NOMO-1 (cell line): Measurements from ENCODE around the gene CAMKMT.

ENCODE experiments used
- DNase-seq, 2 experiments: peaks; one replicate each; lab custom pipeline; 2025; ENCODE audit not compliant: unreplicated experiment in 2 of 2; lab: John Stamatoyannopoulos, UW

Gene CAMKMT

DNA sequence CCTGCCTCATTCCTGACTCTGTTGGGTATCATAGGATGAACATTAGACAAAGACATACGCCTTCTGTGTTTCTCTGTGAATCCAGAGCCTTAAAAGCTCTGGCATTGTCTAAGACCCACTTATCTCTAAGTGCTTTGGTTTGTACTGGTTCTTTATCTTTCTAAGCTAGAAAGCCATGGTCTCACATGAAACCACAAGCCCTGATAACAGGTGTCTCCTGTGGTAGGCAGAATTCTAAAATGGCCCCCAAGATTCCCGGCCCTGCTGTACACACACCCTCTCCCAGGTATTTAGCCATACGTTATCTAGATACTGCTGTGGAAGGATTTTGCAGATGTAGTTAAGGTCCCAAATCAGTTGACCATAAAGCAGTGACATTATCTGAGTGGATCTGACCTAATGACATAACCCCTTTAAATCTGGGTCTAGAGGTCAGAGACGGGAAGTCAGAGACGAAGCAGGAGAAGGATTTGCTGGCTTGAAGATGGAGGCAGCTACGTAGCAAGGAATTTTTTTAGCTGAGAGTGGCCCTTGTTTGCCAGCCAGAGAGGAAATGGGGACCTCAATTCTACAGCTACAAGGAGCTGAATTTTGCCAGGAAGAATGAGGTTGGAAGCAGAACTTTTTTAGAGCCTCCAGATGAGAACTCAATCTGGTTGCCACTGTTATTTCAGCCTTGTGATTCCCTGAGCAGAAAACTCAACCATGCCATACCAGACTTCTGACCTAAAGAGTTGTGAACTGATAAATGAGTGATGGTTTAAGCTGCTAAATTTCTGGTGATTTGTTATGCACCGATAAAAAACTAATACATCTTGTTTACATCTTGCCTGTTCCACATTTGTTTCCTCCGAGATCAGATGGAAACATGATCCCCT, 186.7 kb downstream of the CAMKMT start:
- DNase-seq: no peak

DNA sequence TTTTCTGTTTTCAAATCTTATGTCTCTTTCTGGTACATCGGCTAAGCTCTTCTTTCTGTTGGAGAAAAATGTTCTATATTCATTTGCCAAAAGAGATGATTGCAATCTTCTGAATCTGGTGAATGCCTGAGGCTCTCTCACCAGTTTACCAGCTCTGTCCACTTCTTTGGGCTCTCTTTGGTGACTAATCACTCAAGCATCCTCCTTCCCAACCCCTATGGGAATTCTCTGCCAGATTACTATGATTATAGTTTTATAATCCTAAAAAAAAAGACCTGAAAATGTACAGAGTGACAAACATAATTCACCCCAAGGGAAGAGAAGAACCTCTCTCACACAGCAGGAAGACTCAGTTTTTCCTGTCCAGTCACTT, 187.3 kb downstream of the CAMKMT start:
- no peak for DNase-seq

DNA sequence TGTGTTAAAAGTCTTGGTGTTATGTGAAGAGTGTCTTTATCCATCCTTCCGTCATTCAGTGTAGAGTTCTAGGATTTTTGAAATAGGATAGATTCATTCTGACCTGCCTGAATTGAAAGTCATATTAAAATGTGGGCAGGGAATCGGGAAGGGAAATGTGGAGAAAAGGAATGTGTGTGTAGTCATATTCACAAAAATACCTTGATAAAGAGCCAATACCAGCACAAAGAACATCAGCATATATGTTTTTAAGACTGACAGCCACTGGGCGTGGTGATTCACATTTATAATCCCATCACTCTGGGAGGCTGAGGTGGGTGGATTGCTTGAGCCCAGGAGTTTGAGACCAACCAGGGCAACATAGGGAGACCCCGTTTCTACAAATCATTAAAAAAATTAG, 188.1 kb downstream of the CAMKMT start:
- DNase-seq: no peak

DNA sequence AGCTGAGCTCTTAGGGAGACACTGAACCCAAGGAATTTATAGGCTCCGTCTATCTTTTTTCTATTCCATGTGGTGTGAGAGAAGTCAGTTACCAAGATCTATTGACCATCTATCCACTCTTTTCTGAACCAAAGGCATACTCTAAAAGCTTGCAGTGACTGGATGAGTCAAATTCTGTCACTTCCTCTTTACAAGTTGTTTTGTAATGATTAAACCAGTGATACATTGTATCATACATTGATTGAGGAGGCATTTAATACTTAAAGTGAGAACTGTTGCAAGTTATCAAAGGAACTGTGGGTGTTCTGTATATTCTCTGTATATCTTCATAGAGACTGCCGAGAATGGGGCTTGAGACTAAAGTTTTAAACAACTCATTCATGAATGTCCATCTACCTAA, 188.8 kb downstream of the CAMKMT start:
- peak in 1 of 2 experiments; percentile 60 for DNase-seq

DNA sequence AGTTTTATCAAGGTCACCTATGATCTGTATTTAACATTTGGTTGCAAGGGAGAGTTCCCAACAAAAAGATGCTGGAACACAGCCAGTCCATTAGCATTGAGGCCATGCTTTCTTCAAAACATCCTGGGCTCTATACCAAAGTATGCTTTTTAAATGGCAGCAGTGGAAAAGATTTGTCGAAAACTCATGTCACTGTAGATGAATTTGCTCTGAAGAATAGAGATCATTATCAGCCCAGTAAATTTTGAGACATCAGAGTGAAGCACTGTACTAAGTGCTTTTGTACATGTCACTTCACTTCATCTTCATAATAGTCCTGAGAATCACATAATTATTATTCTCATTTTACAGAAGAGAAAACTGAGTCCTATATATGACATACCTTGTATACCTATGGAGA, 189.8 kb downstream of the CAMKMT start:
- DNase-seq: no peak

- no peak for DNase-seq
Observed at GRCh38 chr2:44553456-44553855, 191.7 kb downstream of the CAMKMT start.

DNA sequence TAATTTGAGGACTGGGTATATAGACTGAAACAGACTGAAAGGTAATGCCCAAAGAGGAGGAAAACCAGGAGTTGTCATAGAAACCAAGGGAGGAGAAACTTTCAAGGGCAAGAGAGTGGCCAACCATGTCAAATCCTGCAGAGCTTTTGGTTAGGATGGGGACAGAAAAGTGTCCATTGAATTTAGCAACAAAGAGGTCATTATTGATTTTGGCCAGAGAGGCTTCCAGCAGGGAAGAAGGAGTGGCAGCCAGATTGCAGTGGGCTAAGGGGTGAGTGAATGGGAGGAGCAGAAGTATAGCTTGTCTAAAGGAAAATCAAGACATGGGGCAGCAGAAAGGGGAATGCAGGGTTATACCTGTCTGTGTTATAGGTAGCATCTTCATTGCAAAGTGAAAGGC, 194.0 kb downstream of the CAMKMT start:
- no peak for DNase-seq

DNA sequence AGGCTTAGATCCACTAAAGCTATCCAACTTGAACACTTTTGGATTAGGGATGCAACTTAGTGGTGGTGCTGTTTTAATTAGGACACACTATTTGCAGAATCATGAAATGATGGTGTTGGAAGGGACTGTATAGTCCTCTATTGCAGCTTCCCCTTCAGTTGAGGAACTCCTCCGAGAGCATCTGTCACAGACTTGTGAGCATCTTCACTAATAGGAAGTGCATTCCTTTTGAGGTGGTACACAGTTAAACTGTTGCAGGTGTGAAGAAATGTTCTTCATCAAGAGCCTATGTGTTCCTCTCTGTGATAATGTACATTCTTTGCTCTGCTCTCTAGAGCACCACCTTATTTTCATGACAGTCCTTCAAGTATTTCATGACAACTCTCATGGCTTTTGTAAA, 197.4 kb downstream of the CAMKMT start:
- DNase-seq: no peak

DNA sequence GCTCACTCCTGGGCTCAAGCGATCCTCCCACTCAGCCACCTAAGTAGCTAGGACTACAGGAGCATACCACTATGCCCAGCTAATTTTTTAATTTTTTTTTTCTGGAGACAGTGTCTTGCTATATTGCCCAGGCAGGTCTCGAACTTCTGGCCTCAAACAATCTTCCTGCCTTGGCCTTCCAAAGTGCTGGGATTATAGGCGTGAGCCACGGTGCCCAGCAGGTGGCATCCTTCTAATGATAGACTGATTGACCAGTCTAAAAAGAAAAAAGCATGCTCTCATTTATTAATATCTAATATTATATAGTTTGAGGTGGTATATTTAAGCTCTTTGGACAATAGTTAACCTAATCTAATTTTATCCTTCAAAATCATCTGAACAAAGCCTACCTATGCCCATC, 198.6 kb downstream of the CAMKMT start:
- DNase-seq: no peak

DNA sequence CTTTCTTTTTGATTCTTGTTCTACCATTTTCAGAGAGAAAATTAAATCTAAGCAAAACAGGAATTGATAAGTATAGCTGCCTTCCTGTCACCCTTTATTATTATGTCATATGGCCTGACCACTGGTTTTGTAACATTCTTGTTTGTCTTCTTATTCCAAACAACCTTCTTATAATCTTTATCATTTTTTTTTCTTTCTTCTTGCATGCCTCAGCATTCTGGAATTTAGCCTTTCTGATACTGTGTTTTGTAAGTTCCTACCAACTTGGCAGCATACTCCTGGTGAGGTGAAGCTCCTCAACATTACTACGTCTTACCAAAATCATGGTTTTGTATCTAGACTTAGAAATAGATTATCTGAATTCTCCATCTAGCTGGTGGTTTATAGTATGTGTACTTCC, 199.2 kb downstream of the CAMKMT start:
- no peak for DNase-seq

DNA sequence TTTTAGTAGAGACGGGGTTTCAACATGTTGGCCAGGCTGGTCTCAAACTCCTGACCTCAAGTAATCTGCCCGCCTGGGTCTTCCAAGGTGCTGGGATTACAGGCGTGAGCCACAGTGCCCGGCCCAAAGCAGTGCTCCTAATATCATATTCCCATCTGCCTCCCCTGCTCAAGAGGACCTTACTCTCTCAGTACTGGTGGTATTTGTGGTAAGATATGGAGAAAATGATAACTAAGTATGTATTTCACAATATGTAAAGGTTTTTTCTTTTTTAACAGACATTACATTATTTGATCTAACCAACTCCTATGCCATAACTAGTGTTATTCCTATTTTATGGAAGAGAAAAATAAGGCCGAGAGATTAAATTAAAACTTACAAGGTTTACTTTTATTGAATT, 201.0 kb downstream of the CAMKMT start:
- DNase-seq: no peak

- no peak for DNase-seq
Observed at GRCh38 chr2:44564752-44565151, 203.0 kb downstream of the CAMKMT start.

GRCh38 chr2:44566059-44566458, 204.3 kb downstream of the CAMKMT start:
- DNase-seq: no peak

- DNase-seq: no peak
Observed at GRCh38 chr2:44569491-44569890, 207.7 kb downstream of the CAMKMT start.

- no peak for DNase-seq
Observed at GRCh38 chr2:44570271-44570670, 208.5 kb downstream of the CAMKMT start.

DNA sequence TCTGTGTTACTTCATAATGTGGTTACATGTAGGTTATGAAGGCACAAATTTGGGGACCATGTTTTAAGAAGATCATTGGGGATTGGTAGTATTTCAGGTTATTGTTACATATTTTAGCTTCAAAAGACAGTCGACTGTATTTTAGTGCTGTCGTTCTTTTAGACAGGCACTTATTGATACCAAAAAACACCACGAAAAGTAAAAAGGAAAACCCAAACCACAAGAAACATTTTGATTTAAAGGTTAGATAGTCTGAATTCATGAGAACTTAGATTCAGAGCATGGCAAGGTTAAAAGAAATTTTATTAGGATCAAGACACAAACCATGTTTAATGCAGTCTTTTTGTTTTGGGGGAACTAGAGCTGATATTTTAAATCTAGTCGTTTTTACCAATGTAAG, 209.0 kb downstream of the CAMKMT start:
- DNase-seq: no peak

- DNase-seq: no peak
Observed at GRCh38 chr2:44572196-44572900, 210.6 kb downstream of the CAMKMT start.

- DNase-seq: no peak
Observed at GRCh38 chr2:44573996-44574395, 212.2 kb downstream of the CAMKMT start.

DNA sequence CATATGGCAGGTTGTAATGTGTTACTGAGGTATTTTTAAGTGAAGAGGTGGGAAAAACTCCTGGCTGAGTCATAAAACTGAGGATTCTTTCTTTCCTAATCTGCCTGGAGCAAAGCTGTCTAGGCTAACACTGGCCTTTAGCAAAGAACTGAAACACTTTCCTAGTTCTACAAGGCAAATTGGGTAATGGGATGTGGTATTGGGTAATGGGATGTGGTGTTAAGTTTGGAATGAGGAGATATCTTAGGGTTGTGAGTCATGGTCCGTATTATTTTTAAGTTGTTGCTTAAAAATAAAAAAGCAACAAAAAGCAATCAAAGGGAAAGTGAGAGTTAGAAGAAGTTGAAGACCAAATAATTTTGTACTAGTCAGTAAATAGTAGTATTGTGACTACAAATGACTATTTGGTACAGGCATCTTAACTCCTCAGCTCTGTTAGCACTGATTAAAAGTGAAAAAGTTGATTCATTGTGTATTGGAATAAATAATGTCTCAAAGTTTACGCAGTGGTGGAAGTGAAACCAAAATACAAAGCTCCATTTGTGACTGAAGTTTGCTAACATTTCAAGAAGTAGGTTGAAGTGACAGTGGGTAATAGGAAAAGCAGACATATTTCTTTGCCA, 216.8 kb downstream of the CAMKMT start:
- peak; percentile 57 to 91 for DNase-seq

- DNase-seq: no peak
Observed at GRCh38 chr2:44579115-44579836, 217.5 kb downstream of the CAMKMT start.

DNA sequence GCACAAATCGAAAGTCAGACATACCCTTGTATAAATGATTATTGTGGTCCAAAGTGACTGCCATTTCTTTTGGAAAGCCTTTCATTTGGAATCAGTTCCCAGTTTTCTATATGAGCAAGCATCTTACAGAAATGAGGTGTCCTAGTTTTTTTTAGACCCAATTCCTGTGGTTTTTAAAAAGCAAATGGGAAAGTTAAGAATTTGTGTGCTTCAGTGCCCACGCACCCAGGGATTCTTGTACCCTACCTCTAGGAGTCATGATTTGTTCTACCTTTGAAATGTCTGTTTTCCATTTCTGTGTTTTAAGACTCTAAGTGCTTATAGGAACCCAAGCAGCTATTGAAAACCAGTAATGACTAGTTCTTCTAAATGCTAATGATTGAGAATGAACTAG, 218.1 kb downstream of the CAMKMT start:
- no peak for DNase-seq
